HepG2 (cell line): Measurements from ENCODE around the gene JAGN1. TPM values are rescaled to one million over a fixed set of nuclear protein-coding genes. Genes with fewer than 3 reads are reported as not detected.

Experiments
- CBFB ChIP-seq: sonication (generic); formaldehyde crosslinking; IDR thresholded peaks from 2 replicates; pipeline ENCODE4 v1.4.0; 2020; ENCODE audit warnings: missing genetic modification reagents
- GLI4 ChIP-seq: sonication (generic); formaldehyde crosslinking; IDR thresholded peaks from 2 replicates; pipeline ENCODE4 v1.5.1; 2020; ENCODE audit warnings: missing genetic modification reagents, mild to moderate bottlenecking, moderate library complexity, borderline replicate concordance
- GZF1 ChIP-seq: sonication (generic); formaldehyde crosslinking; IDR thresholded peaks from 2 replicates; pipeline ENCODE4 v1.5.1; 2020; ENCODE audit warnings: mild to moderate bottlenecking, missing genetic modification reagents
- KAT8 ChIP-seq: IDR thresholded peaks from 2 replicates; pipeline ENCODE4 v1.6.1; 2016; ENCODE audit warnings: missing genetic modification reagents, missing compliant biosample characterization
- NCOA5 ChIP-seq: sonication (generic); formaldehyde crosslinking; IDR thresholded peaks from 2 replicates; pipeline ENCODE4 v1.4.0; 2020; ENCODE audit warnings: missing genetic modification reagents
- SP4 ChIP-seq: sonication (generic); formaldehyde crosslinking; IDR thresholded peaks from 2 replicates; pipeline ENCODE4 v1.8.1; 2023; ENCODE audit warnings: mild to moderate bottlenecking, missing genetic modification reagents
- TEF ChIP-seq: sonication (generic); formaldehyde crosslinking; IDR thresholded peaks from 2 replicates; pipeline ENCODE4 v1.5.0; 2020; ENCODE audit warnings: missing genetic modification reagents
- TP53 ChIP-seq: sonication (generic); formaldehyde crosslinking; conservative IDR thresholded peaks from 2 replicates; pipeline ENCODE4 v1.4.0; 2020; ENCODE audit warnings: missing genetic modification reagents
- ZKSCAN8 ChIP-seq: IDR thresholded peaks from 2 replicates; pipeline ENCODE4 v1.6.1; 2016; ENCODE audit warnings: borderline replicate concordance, missing genetic modification reagents, missing compliant biosample characterization
- ZNF740 ChIP-seq: sonication (generic); formaldehyde crosslinking; IDR thresholded peaks from 2 replicates; pipeline ENCODE4 v1.4.0; 2020; ENCODE audit warnings: missing genetic modification reagents
- ZNF792 ChIP-seq: IDR thresholded peaks from 2 replicates; pipeline ENCODE4 v1.6.1; 2016
- ZXDC ChIP-seq: sonication (generic); formaldehyde crosslinking; IDR thresholded peaks from 2 replicates; pipeline ENCODE4 v1.5.0; 2020; ENCODE audit warnings: mild to moderate bottlenecking, missing genetic modification reagents
- polyA plus RNA-seq, 8 experiments: library from polyadenylated mRNA; depleted of rRNA in 3 of 8; stranded (reverse) in 7 of 8; unstranded in 1 of 8; fragments of >200 nt; fragmentation: Illumina TruSeq in 4 of 8; extraction: Trizol in 4 of 8; gene quantifications; 2 replicates each; pipeline versions ENCODE4 v1.2.1 to v1.2.3, GENCODE V29; 2011 to 2016; ENCODE audit warnings: low read depth in 4 of 8, missing spikeins in 1 of 8, mixed read lengths in 1 of 8; ENCODE audit not compliant: insufficient read depth in 1 of 8
- total RNA-seq, 5 experiments: library from RNA; depleted of rRNA; stranded (reverse); fragments of >200 nt; fragmentation: Illumina TruSeq; extraction: Trizol; gene quantifications; 2 replicates each; pipeline ENCODE4 v1.2.3, GENCODE V29; 2016; ENCODE audit warnings: low read depth in 1 of 5
- TF ChIP-seq, protein P1 (sequence below): sonication (generic); formaldehyde crosslinking; IDR thresholded peaks from 2 replicates; pipeline ENCODE4 v1.9.0; 2021; ENCODE audit warnings: mild to moderate bottlenecking, missing genetic modification reagents
- TF ChIP-seq, protein P2 (sequence below): sonication (generic); formaldehyde crosslinking; IDR thresholded peaks from 2 replicates; pipeline ENCODE4 v1.8.0; 2023; ENCODE audit warnings: mild to moderate bottlenecking, missing genetic modification reagents
- TF ChIP-seq, protein P3 (sequence below): IDR thresholded peaks from 2 replicates; pipeline ENCODE4 v1.6.1; 2012; ENCODE audit warnings: low read depth, low read length, improper control_type of control experiment

JAGN1 gene
- total and polyA plus RNA-seq, 2 of the 13 experiments (the other 11 are each of a cell fraction or from before 2014, with no cell fraction given): 49.9 to 50.9 TPM

GRCh38 chr3:9890249-9891071 lies at the start of gene JAGN1 (continued):
- TF ChIP-seq, protein P1, sequence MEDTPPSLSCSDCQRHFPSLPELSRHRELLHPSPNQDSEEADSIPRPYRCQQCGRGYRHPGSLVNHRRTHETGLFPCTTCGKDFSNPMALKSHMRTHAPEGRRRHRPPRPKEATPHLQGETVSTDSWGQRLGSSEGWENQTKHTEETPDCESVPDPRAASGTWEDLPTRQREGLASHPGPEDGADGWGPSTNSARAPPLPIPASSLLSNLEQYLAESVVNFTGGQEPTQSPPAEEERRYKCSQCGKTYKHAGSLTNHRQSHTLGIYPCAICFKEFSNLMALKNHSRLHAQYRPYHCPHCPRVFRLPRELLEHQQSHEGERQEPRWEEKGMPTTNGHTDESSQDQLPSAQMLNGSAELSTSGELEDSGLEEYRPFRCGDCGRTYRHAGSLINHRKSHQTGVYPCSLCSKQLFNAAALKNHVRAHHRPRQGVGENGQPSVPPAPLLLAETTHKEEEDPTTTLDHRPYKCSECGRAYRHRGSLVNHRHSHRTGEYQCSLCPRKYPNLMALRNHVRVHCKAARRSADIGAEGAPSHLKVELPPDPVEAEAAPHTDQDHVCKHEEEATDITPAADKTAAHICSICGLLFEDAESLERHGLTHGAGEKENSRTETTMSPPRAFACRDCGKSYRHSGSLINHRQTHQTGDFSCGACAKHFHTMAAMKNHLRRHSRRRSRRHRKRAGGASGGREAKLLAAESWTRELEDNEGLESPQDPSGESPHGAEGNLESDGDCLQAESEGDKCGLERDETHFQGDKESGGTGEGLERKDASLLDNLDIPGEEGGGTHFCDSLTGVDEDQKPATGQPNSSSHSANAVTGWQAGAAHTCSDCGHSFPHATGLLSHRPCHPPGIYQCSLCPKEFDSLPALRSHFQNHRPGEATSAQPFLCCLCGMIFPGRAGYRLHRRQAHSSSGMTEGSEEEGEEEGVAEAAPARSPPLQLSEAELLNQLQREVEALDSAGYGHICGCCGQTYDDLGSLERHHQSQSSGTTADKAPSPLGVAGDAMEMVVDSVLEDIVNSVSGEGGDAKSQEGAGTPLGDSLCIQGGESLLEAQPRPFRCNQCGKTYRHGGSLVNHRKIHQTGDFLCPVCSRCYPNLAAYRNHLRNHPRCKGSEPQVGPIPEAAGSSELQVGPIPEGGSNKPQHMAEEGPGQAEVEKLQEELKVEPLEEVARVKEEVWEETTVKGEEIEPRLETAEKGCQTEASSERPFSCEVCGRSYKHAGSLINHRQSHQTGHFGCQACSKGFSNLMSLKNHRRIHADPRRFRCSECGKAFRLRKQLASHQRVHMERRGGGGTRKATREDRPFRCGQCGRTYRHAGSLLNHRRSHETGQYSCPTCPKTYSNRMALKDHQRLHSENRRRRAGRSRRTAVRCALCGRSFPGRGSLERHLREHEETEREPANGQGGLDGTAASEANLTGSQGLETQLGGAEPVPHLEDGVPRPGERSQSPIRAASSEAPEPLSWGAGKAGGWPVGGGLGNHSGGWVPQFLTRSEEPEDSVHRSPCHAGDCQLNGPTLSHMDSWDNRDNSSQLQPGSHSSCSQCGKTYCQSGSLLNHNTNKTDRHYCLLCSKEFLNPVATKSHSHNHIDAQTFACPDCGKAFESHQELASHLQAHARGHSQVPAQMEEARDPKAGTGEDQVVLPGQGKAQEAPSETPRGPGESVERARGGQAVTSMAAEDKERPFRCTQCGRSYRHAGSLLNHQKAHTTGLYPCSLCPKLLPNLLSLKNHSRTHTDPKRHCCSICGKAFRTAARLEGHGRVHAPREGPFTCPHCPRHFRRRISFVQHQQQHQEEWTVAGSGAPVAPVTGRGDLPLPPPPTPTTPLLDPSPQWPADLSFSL (CRISPR knock-in tag): 0 out of 2 replicates have a peak, but pooled peaks have one; percentile 15
- TF ChIP-seq ZNF740 (CRISPR knock-in tag) (peak; percentile 18; the same call in 1 of the 2 replicates), TP53 (CRISPR knock-in tag) (peak; percentile 53; the same call in 1 of the 2 replicates), ZNF792 (CRISPR knock-in tag) (peak; percentile 57; the same call in 1 of the 2 replicates), CBFB (CRISPR knock-in tag) (peak; percentile 57; the same call in 1 of the 2 replicates), TEF (no peak; the same call in 1 of the 2 replicates), ZXDC (CRISPR knock-in tag) (no peak), ZKSCAN8 (CRISPR knock-in tag) (no peak), GZF1 (CRISPR knock-in tag) (no peak), KAT8 (CRISPR knock-in tag) (peak; percentile 94), GLI4 (peak; percentile 94; the same call in 1 of the 2 replicates), SP4 (CRISPR knock-in tag) (peak; percentile 72), NCOA5 (no peak)
- TF ChIP-seq, protein P2, sequence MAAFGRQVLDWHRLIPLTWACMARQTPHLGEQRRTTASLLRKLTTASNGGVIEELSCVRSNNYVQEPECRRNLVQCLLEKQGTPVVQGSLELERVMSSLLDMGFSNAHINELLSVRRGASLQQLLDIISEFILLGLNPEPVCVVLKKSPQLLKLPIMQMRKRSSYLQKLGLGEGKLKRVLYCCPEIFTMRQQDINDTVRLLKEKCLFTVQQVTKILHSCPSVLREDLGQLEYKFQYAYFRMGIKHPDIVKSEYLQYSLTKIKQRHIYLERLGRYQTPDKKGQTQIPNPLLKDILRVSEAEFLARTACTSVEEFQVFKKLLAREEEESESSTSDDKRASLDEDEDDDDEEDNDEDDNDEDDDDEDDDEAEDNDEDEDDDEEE (CRISPR knock-in tag): peak; percentile 92
- TF ChIP-seq, protein P3, sequence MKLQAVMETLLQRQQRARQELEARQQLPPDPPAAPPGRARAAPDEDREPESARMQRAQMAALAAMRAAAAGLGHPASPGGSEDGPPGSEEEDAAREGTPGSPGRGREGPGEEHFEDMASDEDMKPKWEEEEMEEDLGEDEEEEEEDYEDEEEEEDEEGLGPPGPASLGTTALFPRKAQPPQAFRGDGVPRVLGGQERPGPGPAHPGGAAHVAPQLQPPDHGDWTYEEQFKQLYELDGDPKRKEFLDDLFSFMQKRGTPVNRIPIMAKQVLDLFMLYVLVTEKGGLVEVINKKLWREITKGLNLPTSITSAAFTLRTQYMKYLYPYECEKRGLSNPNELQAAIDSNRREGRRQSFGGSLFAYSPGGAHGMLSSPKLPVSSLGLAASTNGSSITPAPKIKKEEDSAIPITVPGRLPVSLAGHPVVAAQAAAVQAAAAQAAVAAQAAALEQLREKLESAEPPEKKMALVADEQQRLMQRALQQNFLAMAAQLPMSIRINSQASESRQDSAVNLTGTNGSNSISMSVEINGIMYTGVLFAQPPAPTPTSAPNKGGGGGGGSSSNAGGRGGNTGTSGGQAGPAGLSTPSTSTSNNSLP: no peak
